IMR-90 (cell line): ENCODE measurements around the gene ADSS1. TPM values are rescaled to one million over a fixed set of nuclear protein-coding genes. Genes with fewer than 3 reads are reported as not detected.

Experiments
- ATAC-seq: fragments of 200-7000 bp; cut with Tn5 transposase; 2 replicates; pipeline ENCODE4 v1.9.1; 2020; ENCODE audit warnings: low read depth, mild to moderate bottlenecking, moderate library complexity
- BruUV-seq: library from RNA; stranded (reverse); fragments of 400-500 nt; replicated peaks from 2 replicates; lab custom pipeline; 2021; lab: Mats Ljungman, UMichigan
- CTCF ChIA-PET: fragments of 300-600 bp; formaldehyde crosslinking; extraction: SDS; loops from one replicate; lab custom pipeline; 2021; ENCODE audit warnings: antibody characterized with exemption; lab: Yijun Ruan, JAX
- POLR2A ChIA-PET: fragments of 300-600 bp; sonication (Branson Sonifier 250); formaldehyde crosslinking; loops from one replicate; lab custom pipeline; 2022; ENCODE audit warnings: antibody characterized with exemption; ENCODE audit not compliant: unreplicated experiment; lab: Charles Lee
- DNase-seq: peaks from one replicate; pipeline ENCODE4 v3.0.0; 2013
- H2AFZ ChIP-seq: replicated peaks from 2 replicates; pipeline ENCODE3; 2013; ENCODE audit warnings: low read length, mild to moderate bottlenecking; ENCODE audit not compliant: poor library complexity
- H2AK5ac ChIP-seq: 2 replicates; pipeline ENCODE4 v1.6.1; 2013; ENCODE audit warnings: low read depth, low read length, inconsistent platforms
- H2AK9ac ChIP-seq: replicated peaks from 2 replicates; pipeline ENCODE3; 2013; ENCODE audit warnings: mild to moderate bottlenecking, low read depth, low read length, moderate library complexity; ENCODE audit not compliant: poor library complexity
- H2BK120ac ChIP-seq: 2 replicates; pipeline ENCODE4 v1.6.1; 2013; ENCODE audit warnings: low read depth, low read length, inconsistent platforms
- H2BK15ac ChIP-seq: 3 replicates; pipeline ENCODE4 v1.6.1; 2013; ENCODE audit warnings: low read depth, low read length, inconsistent platforms
- H2BK20ac ChIP-seq: 2 replicates; pipeline ENCODE4 v1.6.1; 2013; ENCODE audit warnings: low read depth, mild to moderate bottlenecking, inconsistent platforms, low read length, moderate library complexity
- H2BK5ac ChIP-seq: 2 replicates; pipeline ENCODE4 v1.6.1; 2013; ENCODE audit warnings: mild to moderate bottlenecking, low read depth, low read length, inconsistent platforms; ENCODE audit not compliant: poor library complexity, severe bottlenecking
- H3K14ac ChIP-seq: replicated peaks from 2 replicates; pipeline ENCODE4 v1.6.1; 2013; ENCODE audit warnings: low read depth, low read length, inconsistent platforms
- H3K18ac ChIP-seq: 2 replicates; pipeline ENCODE4 v1.6.1; 2013; ENCODE audit warnings: low read depth, low read length, control low read depth
- H3K23ac ChIP-seq: 2 replicates; pipeline ENCODE4 v1.6.1; 2013; ENCODE audit warnings: low read depth, low read length, inconsistent platforms
- H3K27ac ChIP-seq: 2 replicates; pipeline ENCODE4 v1.5.1; 2013; ENCODE audit warnings: mild to moderate bottlenecking, control low read depth, low read length; ENCODE audit not compliant: insufficient read depth
- H3K27me3 ChIP-seq: 2 replicates; pipeline ENCODE4 v1.6.1; 2013; ENCODE audit warnings: low read length; ENCODE audit not compliant: control insufficient read depth, insufficient read depth
- H3K36me3 ChIP-seq: 2 replicates; pipeline ENCODE4 v1.6.1; 2013; ENCODE audit warnings: low read length, mixed read lengths; ENCODE audit not compliant: control insufficient read depth, insufficient read depth
- H3K4ac ChIP-seq: 2 replicates; pipeline ENCODE4 v1.6.1; 2013; ENCODE audit warnings: low read depth, low read length, inconsistent platforms
- H3K4me1 ChIP-seq: 2 replicates; pipeline ENCODE4 v1.6.1; 2013; ENCODE audit warnings: low read length, mixed read lengths; ENCODE audit not compliant: control insufficient read depth, insufficient read depth
- H3K4me2 ChIP-seq: 2 replicates; pipeline ENCODE4 v1.6.1; 2013; ENCODE audit warnings: low read depth, mild to moderate bottlenecking, control low read depth, low read length, moderate library complexity
- H3K4me3 ChIP-seq: 2 replicates; pipeline ENCODE4 v1.5.1; 2013; ENCODE audit warnings: low read depth, mild to moderate bottlenecking, control low read depth, low read length, moderate library complexity; ENCODE audit not compliant: insufficient read depth
- H3K56ac ChIP-seq: 2 replicates; pipeline ENCODE4 v1.6.1; 2013; ENCODE audit warnings: low read length, inconsistent platforms; ENCODE audit not compliant: insufficient read depth; ENCODE audit errors: extremely low read depth
- H3K79me1 ChIP-seq, 2 experiments: 2 replicates each; pipeline ENCODE4 v1.6.1; 2013; ENCODE audit warnings: low read length in 2 of 2, inconsistent platforms in 1 of 2, low read depth in 1 of 2
- H3K9ac ChIP-seq: 2 replicates; pipeline ENCODE4 v1.6.1; 2013; ENCODE audit warnings: low read depth, low read length, control low read depth
- H3K9me1 ChIP-seq: 2 replicates; pipeline ENCODE4 v1.6.1; 2013; ENCODE audit warnings: low read length, inconsistent platforms; ENCODE audit not compliant: insufficient read depth
- H3K9me3 ChIP-seq: 2 replicates; pipeline ENCODE4 v1.6.1; 2013; ENCODE audit warnings: low read length; ENCODE audit not compliant: control insufficient read depth, insufficient read depth
- H4K20me1 ChIP-seq: 2 replicates; pipeline ENCODE4 v1.6.1; 2013; ENCODE audit warnings: low read length, inconsistent platforms; ENCODE audit not compliant: insufficient read depth
- H4K5ac ChIP-seq: 2 replicates; pipeline ENCODE4 v1.6.1; 2013; ENCODE audit warnings: mild to moderate bottlenecking, low read depth, low read length, control low read depth
- H4K8ac ChIP-seq, 2 experiments: 2 replicates each; pipeline ENCODE4 v1.6.1; 2013; ENCODE audit warnings: low read depth in 2 of 2, low read length in 2 of 2, control low read depth in 1 of 2, inconsistent platforms in 1 of 2
- H4K91ac ChIP-seq: 2 replicates; pipeline ENCODE4 v1.6.1; 2013; ENCODE audit warnings: low read depth, low read length, inconsistent platforms; ENCODE audit not compliant: insufficient read depth
- RCOR1 ChIP-seq: IDR thresholded peaks from 2 replicates; pipeline ENCODE4 v1.6.1; 2012; ENCODE audit warnings: mild to moderate bottlenecking, low read length, improper control_type of control experiment; ENCODE audit not compliant: insufficient replicate concordance
- RFX5 ChIP-seq: IDR thresholded peaks from 2 replicates; pipeline ENCODE4 v1.8.0; 2012; ENCODE audit warnings: low read depth, mild to moderate bottlenecking, low read length, moderate library complexity
- WGBS, 2 experiments: methylation state at CpG; one replicate each; pipeline versions ENCODE4 v1.1.5 to v1.1.7; 2013; ENCODE audit warnings: missing lambda C conversion rate in 2 of 2; ENCODE audit not compliant: insufficient read length in 1 of 2; ENCODE audit errors: extremely low coverage in 2 of 2; 5-methylcytosine and 5-hydroxymethylcytosine counted together
- dilution Hi-C: fragments of 300-500 bp; cut with HindIII; formaldehyde crosslinking; loops from one replicate; pipeline ENCODE4 v1.14.3; 2018; ENCODE audit warnings: low sequenced_read_pairs; ENCODE audit not compliant: unreplicated experiment
- in situ Hi-C: fragments of 300-500 bp; cut with MboI; formaldehyde crosslinking; loops from 3 replicates; pipeline ENCODE4 v1.14.3; 2019; ENCODE audit warnings: low sequenced_read_pairs, inconsistent platforms, mixed read lengths
- intact Hi-C: fragments of 100-400 bp; cut with micrococcal nuclease; formaldehyde crosslinking; loops from 2 replicates; pipeline ENCODE4 v1.10.0; 2022
- polyA plus RNA-seq, 3 experiments: library from polyadenylated mRNA; depleted of rRNA; stranded (reverse); fragments of >200 nt; gene quantifications; 2 replicates each; pipeline ENCODE4 v1.2.3, GENCODE V29; 2012; ENCODE audit warnings: low replicate concordance in 1 of 3
- total RNA-seq: library from RNA; depleted of rRNA; stranded (reverse); fragments of >200 nt; gene quantifications from 2 replicates; pipeline ENCODE4 v1.2.3, GENCODE V29; 2012
- TF ChIP-seq, protein P1 (sequence below): fragments of 150-350 bp; IDR thresholded peaks from 2 replicates; pipeline ENCODE4 v1.6.1; 2016; ENCODE audit warnings: low read depth, mild to moderate bottlenecking, low read length, moderate library complexity, borderline replicate concordance

Gene ADSS1
- total and polyA plus RNA-seq, 2 of the 4 experiments (the other 2 are of a cell fraction) = 1.8 to 5.2 TPM

DNA sequence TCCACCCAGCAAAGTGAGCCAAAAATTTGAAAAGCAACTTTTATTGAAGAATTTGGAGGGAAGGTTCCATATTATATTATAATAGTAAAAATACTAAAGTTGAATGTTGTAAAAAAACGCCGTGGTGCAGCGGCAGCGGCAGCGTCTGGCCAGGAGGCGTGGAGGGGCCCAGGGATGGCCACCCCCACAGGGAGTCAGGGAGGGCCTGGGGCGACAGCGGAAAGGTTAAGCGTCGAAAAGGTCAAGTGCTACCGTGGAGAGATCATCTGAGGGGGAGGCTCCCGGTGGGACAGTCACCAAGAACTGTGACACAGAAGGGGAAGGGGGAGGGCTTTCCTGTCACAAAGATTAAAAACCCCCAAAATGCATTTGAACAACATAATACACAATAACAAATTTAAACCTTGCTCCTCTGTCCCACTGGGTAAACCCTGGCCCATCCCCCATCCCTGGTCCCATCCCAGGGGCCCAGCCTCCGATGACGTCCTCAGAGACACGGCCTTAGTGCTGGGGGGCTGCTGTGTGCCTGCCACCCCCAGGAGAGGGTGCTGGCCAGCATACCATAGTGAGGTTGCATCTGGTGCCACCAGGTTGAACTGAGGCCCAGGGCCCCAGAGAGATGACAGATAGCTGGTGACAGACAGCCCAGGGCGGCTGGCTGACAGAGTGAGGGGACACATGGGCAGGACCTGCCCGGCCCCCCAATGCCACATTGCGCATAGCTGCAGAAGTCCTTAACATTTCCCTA is 45.5 kb downstream of the ADSS1 start (continued):
- no peak for TF ChIP-seq RFX5

- Histone ChIP-seq H3K4me1 (peaks cover 5% of the 10 kb centered on the region), H3K79me1 (peaks cover 0 to 13% of the 10 kb centered on the region in 2 experiments; a peak in 1 of 4 replicates), H2BK120ac (no peak overlapping the region), H3K27ac (no peak overlapping the region), H3K14ac (no peak overlapping the region), H3K4me2 (no peak overlapping the region), H3K18ac (no peak overlapping the region), H2AK9ac (no peak overlapping the region), H3K4me3 (no peak overlapping the region), H3K9ac (no peak overlapping the region), H3K27me3 (no peaks in the 10 kb centered on the region), H3K9me3 (no peaks in the 10 kb centered on the region; the same call in 1 of the 2 replicates), H4K91ac (no peak overlapping the region), H2BK15ac (no peak overlapping the region), H4K20me1 (peaks cover 18% of the 10 kb centered on the region), H2AK5ac (no peak overlapping the region), H2AFZ (peak overlapping the region; percentile 13), H3K9me1 (no peaks in the 10 kb centered on the region), H3K23ac (no peak overlapping the region), H3K36me3 (peaks cover 45% of the 10 kb centered on the region), H3K4ac (no peak overlapping the region), H2BK20ac (no peak overlapping the region), H2BK5ac (no peak overlapping the region), H3K56ac (no peak overlapping the region), H4K5ac (no peak overlapping the region), H4K8ac (no peak overlapping the region)
- ATAC-seq (no peak), DNase-seq (no peak)
- TF ChIP-seq RCOR1 = no peak
- TF ChIP-seq, protein P1, sequence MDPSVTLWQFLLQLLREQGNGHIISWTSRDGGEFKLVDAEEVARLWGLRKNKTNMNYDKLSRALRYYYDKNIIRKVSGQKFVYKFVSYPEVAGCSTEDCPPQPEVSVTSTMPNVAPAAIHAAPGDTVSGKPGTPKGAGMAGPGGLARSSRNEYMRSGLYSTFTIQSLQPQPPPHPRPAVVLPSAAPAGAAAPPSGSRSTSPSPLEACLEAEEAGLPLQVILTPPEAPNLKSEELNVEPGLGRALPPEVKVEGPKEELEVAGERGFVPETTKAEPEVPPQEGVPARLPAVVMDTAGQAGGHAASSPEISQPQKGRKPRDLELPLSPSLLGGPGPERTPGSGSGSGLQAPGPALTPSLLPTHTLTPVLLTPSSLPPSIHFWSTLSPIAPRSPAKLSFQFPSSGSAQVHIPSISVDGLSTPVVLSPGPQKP = no peak
- CTCF ChIA-PET = interaction anchor here (1.2 to 1.6 kb wide), 2 partner anchors 17 to 57 kb away, joined by 4 to 5 read pairs; partner anchors contain the start of gene SIVA1
- WGBS, 2 experiments = 47% methylated on average over 5 of the region's 24 CpGs; no CpG with 5 or more reads in 1 of the 2 experiments
- POLR2A ChIA-PET = no interaction called here
- in situ Hi-C loops (no loop called here), dilution Hi-C loops (no loop called here), intact Hi-C loops (no loop called here)
- no TSS peak for BruUV-seq
Measured at GRCh38 chr14:104770072-104770579, 46.1 kb downstream of the ADSS1 start.
